Measurements from ENCODE around the gene PLA2G4C.

Gene PLA2G4C

DNA sequence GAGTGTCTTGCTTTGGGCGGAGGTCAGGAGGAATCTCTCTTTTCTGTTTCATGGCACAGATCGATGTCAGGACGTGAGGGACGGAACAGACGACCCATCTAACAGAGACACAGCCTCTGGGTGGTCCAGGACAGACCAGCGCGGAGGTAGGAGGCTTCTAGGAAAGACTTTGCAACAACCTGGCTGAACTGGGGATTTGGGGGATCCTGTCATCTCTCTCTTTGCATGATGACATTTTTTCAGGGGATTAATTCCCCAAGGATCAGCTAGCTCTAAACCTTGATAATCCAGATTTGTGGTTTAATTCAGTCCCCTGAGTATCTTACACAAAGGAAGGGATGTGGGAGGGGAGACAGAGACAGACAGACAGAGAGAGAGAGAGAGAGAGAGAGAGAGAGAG lies 81.2 kb downstream of the PLA2G4C start:
- in situ Hi-C loops (cut with MboI; ENCODE audit: low sequenced_read_pairs, unreplicated experiment), result no loop called here
- TF ChIP-seq, protein P1, sequence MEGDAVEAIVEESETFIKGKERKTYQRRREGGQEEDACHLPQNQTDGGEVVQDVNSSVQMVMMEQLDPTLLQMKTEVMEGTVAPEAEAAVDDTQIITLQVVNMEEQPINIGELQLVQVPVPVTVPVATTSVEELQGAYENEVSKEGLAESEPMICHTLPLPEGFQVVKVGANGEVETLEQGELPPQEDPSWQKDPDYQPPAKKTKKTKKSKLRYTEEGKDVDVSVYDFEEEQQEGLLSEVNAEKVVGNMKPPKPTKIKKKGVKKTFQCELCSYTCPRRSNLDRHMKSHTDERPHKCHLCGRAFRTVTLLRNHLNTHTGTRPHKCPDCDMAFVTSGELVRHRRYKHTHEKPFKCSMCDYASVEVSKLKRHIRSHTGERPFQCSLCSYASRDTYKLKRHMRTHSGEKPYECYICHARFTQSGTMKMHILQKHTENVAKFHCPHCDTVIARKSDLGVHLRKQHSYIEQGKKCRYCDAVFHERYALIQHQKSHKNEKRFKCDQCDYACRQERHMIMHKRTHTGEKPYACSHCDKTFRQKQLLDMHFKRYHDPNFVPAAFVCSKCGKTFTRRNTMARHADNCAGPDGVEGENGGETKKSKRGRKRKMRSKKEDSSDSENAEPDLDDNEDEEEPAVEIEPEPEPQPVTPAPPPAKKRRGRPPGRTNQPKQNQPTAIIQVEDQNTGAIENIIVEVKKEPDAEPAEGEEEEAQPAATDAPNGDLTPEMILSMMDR (IDR thresholded peaks at IDR 0.05; ENCODE audit: borderline replicate concordance, control extremely low read depth, extremely low read depth, insufficient read depth, missing control alignments), result no peak
- DNase-seq (ENCODE audit: low spot score), result no peak

- no peak for DNase-seq (ENCODE audit: low spot score)
- TF ChIP-seq, protein P1 (IDR thresholded peaks at IDR 0.05; ENCODE audit: borderline replicate concordance, control extremely low read depth, extremely low read depth, insufficient read depth, missing control alignments), result no peak
- in situ Hi-C loops (cut with MboI; ENCODE audit: low sequenced_read_pairs, unreplicated experiment), result no loop called here
Observed at GRCh38 chr19:48025480-48025879, 85.1 kb downstream of the PLA2G4C start.

DNA sequence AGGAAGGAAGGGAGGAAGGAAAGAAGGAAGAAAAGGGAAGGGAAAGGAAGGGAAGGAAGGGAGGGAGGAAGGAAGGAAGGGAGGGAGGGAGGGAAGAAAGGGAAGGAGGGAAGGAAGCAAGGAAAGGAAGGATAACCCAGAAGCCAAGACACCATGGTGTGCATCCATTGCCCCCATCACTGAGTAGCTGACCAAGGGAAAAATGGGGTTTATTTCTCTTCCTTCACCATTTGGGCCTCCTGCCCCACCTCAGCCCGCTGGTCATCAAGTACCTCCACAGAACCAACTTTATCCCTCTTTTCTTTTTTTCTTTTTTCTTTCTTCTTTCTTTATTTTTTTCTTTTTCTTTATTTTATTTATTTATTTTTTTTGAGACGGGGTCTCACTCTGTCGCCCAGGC lies 87.1 kb downstream of the PLA2G4C start:
- DNase-seq (ENCODE audit: low spot score), result no peak
- in situ Hi-C loops (cut with MboI; ENCODE audit: low sequenced_read_pairs, unreplicated experiment), result no loop called here
- TF ChIP-seq, protein P1 (IDR thresholded peaks at IDR 0.05; ENCODE audit: borderline replicate concordance, control extremely low read depth, extremely low read depth, insufficient read depth, missing control alignments), result no peak

- TF ChIP-seq, protein P1 (IDR thresholded peaks at IDR 0.05; ENCODE audit: borderline replicate concordance, control extremely low read depth, extremely low read depth, insufficient read depth, missing control alignments), result no peak
- in situ Hi-C loops (cut with MboI; ENCODE audit: low sequenced_read_pairs, unreplicated experiment), result no loop called here
- no peak for DNase-seq (ENCODE audit: low spot score)
Observed at GRCh38 chr19:48023011-48023410, 87.6 kb downstream of the PLA2G4C start.

DNA sequence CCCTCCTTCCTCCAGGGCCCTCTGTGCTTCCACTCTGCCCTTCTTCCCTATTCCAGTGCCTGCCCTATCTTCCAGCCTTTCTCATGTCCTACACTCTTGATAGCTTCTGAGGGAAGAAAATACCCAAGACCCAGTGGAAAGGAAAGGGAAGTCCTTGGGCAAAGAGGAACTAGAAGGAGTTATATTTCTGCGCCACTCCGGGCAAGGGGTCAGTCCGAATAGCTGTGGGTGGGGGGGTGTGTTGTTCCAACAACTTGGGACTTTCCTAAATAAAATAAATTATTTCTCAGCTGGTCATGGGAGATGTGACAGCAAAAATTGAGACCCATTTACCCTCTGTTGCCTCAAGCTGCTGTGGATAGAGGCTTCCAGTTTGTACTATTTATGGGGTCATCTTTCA lies 89.9 kb downstream of the PLA2G4C start:
- TF ChIP-seq, protein P1 (IDR thresholded peaks at IDR 0.05; ENCODE audit: borderline replicate concordance, control extremely low read depth, extremely low read depth, insufficient read depth, missing control alignments), result no peak
- in situ Hi-C loops (cut with MboI; ENCODE audit: low sequenced_read_pairs, unreplicated experiment), result no loop called here
- DNase-seq (ENCODE audit: low spot score), result no peak

- DNase-seq (ENCODE audit: low spot score), result no peak
- in situ Hi-C loops (cut with MboI; ENCODE audit: low sequenced_read_pairs, unreplicated experiment), result no loop called here
- TF ChIP-seq, protein P1 (IDR thresholded peaks at IDR 0.05; ENCODE audit: borderline replicate concordance, control extremely low read depth, extremely low read depth, insufficient read depth, missing control alignments), result no peak
Observed at GRCh38 chr19:48010932-48011758, 99.5 kb downstream of the PLA2G4C start.

All from GM13976 (cell line).